HCT116 (cell line): ENCODE results near the gene CACNA2D3.

Source experiments
- EGR1 ChIP-seq: IDR thresholded peaks from 2 replicates; pipeline ENCODE4 v1.6.1; 2012; ENCODE audit warnings: low read depth
- EZH2phosphoT487 ChIP-seq: fragments of 200-600 bp; IDR thresholded peaks from 2 replicates; pipeline ENCODE4 v1.6.1; 2018; ENCODE audit warnings: antibody characterized with exemption, borderline replicate concordance
- POLR2A ChIP-seq: IDR thresholded peaks from 2 replicates; pipeline ENCODE4 v1.7.0; 2011; ENCODE audit warnings: borderline replicate concordance; ENCODE audit not compliant: insufficient read depth, insufficient read length; ENCODE audit errors: extremely low read depth
- POLR2AphosphoS5 ChIP-seq: IDR thresholded peaks from 2 replicates; pipeline ENCODE4 v1.6.1; 2011; ENCODE audit warnings: mild to moderate bottlenecking, low read depth, low read length, moderate library complexity
- SP1 ChIP-seq: IDR thresholded peaks from 2 replicates; pipeline ENCODE4 v1.6.1; 2012; ENCODE audit warnings: low read depth
- YY1 ChIP-seq: IDR thresholded peaks from 2 replicates; pipeline ENCODE4 v1.6.1; 2011; ENCODE audit warnings: low read length, low read depth, moderate library complexity, mild to moderate bottlenecking; ENCODE audit not compliant: insufficient replicate concordance; ENCODE audit errors: extremely low read depth
- ZNF274 ChIP-seq: fragments of 200-500 bp; sonication (Bioruptor generic); IDR thresholded peaks from 2 replicates; pipeline ENCODE4 v1.6.1; 2014; ENCODE audit warnings: mild to moderate bottlenecking, low read depth, low read length, inconsistent platforms
- TF ChIP-seq, protein P1 (sequence below), 3 experiments: fragments of 200-600 bp in 1 of 3; sonication (generic) in 1 of 3; IDR thresholded peaks in 2 of 3; conservative IDR thresholded peaks in 1 of 3; 2 replicates each; pipeline ENCODE4 v1.5.1; 2012 to 2017; ENCODE audit warnings: low read depth in 2 of 3, low read length in 2 of 3, antibody characterized with exemption in 1 of 3, borderline replicate concordance in 1 of 3, control low read depth in 1 of 3, mild to moderate bottlenecking in 1 of 3, mixed read lengths in 1 of 3, mixed run types in 1 of 3, moderate library complexity in 1 of 3; ENCODE audit not compliant: insufficient read depth in 1 of 3
- TF ChIP-seq, protein P2 (sequence below): IDR thresholded peaks from 2 replicates; pipeline ENCODE4 v1.6.1; 2012; ENCODE audit warnings: low read depth

DNA sequence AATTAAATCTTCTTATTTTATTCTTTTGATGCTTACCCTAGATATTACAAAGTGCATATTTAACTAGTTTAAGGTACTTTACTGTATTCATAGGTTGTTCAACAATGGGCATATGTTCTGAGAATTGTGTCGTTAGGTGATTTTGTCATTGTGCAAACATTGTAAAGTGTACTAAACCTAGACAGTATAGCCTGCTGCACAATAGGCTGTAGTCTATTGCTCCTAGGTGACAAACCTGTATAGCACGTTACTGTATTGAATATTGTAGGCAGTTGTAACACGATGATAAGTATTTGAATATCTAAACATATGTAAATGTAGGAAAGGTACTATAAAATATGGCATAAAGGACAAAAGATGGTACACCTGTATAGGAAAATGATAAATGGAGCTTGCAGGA, 100.7 kb downstream of the CACNA2D3 start:
- TF ChIP-seq, protein P1, sequence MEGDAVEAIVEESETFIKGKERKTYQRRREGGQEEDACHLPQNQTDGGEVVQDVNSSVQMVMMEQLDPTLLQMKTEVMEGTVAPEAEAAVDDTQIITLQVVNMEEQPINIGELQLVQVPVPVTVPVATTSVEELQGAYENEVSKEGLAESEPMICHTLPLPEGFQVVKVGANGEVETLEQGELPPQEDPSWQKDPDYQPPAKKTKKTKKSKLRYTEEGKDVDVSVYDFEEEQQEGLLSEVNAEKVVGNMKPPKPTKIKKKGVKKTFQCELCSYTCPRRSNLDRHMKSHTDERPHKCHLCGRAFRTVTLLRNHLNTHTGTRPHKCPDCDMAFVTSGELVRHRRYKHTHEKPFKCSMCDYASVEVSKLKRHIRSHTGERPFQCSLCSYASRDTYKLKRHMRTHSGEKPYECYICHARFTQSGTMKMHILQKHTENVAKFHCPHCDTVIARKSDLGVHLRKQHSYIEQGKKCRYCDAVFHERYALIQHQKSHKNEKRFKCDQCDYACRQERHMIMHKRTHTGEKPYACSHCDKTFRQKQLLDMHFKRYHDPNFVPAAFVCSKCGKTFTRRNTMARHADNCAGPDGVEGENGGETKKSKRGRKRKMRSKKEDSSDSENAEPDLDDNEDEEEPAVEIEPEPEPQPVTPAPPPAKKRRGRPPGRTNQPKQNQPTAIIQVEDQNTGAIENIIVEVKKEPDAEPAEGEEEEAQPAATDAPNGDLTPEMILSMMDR (IDR thresholded peaks at IDR 0.05 in 2 of 3, conservative IDR thresholded peaks at IDR 0.05 in 1 of 3; ENCODE audit: borderline replicate concordance in 1 of 3, insufficient read depth in 1 of 3, low read depth in 2 of 3, low read length in 2 of 3) = no peak
- TF ChIP-seq EGR1 (no peak), EZH2phosphoT487 (no peak), POLR2A (no peak), ZNF274 (no peak), POLR2AphosphoS5 (no peak), SP1 (no peak), YY1 (no peak)
- TF ChIP-seq, protein P2, sequence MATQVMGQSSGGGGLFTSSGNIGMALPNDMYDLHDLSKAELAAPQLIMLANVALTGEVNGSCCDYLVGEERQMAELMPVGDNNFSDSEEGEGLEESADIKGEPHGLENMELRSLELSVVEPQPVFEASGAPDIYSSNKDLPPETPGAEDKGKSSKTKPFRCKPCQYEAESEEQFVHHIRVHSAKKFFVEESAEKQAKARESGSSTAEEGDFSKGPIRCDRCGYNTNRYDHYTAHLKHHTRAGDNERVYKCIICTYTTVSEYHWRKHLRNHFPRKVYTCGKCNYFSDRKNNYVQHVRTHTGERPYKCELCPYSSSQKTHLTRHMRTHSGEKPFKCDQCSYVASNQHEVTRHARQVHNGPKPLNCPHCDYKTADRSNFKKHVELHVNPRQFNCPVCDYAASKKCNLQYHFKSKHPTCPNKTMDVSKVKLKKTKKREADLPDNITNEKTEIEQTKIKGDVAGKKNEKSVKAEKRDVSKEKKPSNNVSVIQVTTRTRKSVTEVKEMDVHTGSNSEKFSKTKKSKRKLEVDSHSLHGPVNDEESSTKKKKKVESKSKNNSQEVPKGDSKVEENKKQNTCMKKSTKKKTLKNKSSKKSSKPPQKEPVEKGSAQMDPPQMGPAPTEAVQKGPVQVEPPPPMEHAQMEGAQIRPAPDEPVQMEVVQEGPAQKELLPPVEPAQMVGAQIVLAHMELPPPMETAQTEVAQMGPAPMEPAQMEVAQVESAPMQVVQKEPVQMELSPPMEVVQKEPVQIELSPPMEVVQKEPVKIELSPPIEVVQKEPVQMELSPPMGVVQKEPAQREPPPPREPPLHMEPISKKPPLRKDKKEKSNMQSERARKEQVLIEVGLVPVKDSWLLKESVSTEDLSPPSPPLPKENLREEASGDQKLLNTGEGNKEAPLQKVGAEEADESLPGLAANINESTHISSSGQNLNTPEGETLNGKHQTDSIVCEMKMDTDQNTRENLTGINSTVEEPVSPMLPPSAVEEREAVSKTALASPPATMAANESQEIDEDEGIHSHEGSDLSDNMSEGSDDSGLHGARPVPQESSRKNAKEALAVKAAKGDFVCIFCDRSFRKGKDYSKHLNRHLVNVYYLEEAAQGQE = no peak
